Right ventricle myocardium superior (tissue), 1 donor: ENCODE results near the gene ITPKA. TPM values are rescaled to one million over a fixed set of nuclear protein-coding genes. Genes with fewer than 3 reads are reported as not detected.

Experiments used
- ATAC-seq: fragments of 200-7000 bp; cut with Tn5 transposase; one replicate; pipeline ENCODE4 v1.9.1; 2020; ENCODE audit warnings: mild to moderate bottlenecking; ENCODE audit not compliant: poor library complexity
- DNase-seq: peaks from one replicate; pipeline ENCODE4 v3.0.0-alpha.2; 2020
- intact Hi-C: fragments of 100-400 bp; cut with DNase I; formaldehyde crosslinking; loops from one replicate; pipeline ENCODE4 v1.11.2; 2022
- total RNA-seq: library from RNA; stranded (reverse); fragmentation: NEBNext Ultra II Directional; extraction: Animal tissue kit (Norgen Biotek cat#: 25700); gene quantifications from one replicate; pipeline ENCODE4 v1.2.1, GENCODE V29; 2021
- donor health status: DM: no; HTN: yes; CAD: no; lungs with severe emphysema.

The ITPKA gene
- total RNA-seq, 1 donor from 2014 or later = 2.6 TPM

DNA sequence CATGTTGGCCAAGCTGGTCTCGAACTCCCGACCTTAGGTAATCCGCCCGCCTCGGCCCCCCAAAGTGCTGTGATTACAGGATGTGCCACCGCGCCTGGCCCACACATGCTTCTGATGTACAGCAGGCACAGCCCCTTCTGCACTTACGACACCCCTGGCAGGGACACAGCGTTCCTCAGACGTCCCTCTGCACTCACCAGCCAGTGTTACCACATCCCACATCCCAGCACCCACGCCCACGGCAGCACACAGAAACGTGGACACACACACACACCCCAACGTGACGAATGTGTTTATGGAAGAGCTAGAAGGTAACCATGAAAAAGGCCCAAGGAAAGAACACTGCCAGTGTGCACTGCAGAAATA, 51.0 kb downstream of the ITPKA start:
- peak; percentile 63 for DNase-seq
- peak; percentile 39 for ATAC-seq

DNA sequence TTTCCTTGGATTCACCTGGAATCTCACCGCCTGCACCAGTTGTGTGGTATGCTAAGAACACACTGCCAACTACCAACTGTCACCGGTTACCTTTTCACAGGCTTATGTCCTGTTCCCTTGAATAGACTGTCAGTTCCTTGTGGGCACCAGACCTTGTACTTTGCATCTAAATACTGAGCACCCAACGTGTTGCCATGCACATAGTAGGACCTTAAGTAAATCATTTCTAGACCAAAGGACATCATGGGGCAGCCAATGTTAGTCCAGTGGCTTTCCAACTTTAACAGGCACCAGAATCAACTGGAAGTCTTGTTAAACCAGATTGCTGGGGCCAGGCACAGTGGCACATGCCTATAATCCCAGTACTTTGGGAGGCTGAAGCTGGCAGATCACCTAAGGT, 51.5 kb downstream of the ITPKA start:
- intact Hi-C loops = no loop called here
- DNase-seq (peak; percentile 9), ATAC-seq (no peak)

More for the DNA sequence above, 51.0 kb downstream of the ITPKA start:
- intact Hi-C loops = no loop called here

DNA sequence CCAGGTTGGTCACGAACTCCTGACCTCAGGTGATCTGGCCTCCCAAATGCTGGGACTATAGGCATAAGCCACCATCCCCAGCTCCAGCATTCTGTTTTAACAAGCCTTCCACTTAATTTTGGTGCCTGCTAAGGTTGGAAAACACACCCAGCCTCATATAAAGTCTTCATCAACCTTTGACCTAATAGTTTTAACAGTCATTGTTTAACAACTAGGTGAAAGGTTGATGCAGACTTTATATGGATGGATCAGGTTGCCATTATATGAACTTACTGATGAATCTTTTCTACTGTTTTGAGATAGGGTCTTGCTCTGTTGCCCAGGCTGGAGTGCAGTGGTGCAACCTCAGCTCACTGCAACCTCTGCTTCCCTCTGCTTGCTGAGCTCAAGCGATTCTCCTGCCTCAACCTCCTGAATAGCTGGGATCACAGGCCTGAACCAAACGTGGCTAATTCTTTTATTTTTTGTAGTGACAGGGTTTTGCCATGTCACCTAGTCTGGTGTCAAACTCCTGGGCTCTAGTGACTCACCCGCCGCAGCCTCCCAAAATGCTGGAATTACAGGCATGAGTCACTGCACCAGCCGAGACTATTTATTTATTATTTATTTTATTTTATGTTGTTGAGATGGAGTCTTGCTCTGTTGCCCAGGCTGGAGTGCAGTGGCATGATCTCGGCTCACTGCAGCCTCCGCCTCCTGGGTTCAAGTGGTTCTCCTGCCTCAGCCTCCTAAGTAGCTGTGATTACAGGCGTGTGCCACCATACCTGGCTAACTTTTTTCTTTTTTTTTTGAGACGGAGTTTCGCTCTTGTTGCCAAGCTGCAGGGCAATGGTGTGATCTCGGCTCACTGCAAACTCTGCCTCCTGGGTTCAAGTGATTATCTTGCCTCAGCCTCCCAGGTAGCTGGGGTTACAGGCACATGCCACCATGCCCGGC, 53.4 kb downstream of the ITPKA start:
- DNase-seq = peak; percentile 1
- intact Hi-C loops = no loop called here
- no peak for ATAC-seq

DNA sequence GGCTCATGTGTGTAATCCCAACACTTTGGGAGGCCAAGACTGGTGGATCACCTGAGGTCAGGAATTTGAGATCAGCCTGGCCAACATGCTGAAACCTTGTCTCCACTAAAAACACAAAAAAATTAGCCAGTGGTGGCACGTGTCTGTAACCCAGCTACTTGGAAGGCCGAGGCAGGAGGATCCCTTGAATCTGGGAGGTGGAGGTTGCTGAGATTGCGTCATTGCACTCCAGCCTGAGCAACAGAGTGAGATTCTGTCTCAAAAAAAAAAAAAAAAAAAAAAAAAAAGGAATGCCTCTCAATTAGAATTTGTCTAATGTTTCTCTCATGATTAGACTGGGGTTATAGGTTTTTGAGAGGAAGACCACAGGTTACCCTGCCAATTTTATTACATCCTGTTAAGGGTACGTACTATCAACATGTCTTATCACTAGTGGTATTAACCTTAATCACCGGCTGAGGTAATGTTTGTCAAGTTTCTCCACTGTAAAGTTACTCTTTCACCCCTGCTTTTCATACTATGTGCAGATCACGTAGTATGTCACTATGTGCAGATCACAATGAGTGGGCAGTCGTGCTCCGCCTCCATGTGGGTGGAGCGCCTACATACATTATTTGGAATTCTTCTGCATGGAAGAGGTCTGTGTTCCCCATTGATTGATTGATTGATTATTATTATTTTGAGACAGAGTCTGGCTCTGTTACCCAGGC, 56.5 kb downstream of the ITPKA start:
- DNase-seq (peak; percentile 3), ATAC-seq (no peak)
- intact Hi-C loops = no loop called here

Other genes with a start within 250 kb of the ITPKA start
- not detected for gene OIP5, start 161.3 kb upstream of the ITPKA start, total RNA-seq
- 2.3 TPM for gene NUSAP1, start 161.0 kb upstream of the ITPKA start, total RNA-seq
- 73.2 TPM for gene NDUFAF1, start 91.4 kb upstream of the ITPKA start, total RNA-seq
- gene RTF1, start 76.8 kb upstream of the ITPKA start, total RNA-seq = 22.7 TPM
- gene LTK, start 20.0 kb downstream of the ITPKA start, total RNA-seq = 1.1 TPM
- gene RPAP1, start 50.4 kb downstream of the ITPKA start, total RNA-seq = 26.4 TPM
- gene TYRO3, start 65.3 kb downstream of the ITPKA start, total RNA-seq = 4.3 TPM
- 25.0 TPM for gene MGA, start 166.5 kb downstream of the ITPKA start, total RNA-seq